ENCODE measurements around the gene GNL2.
"Not testable (repeated sequence)": the region's sequence is repeated elsewhere in the genome, so short reads cannot be mapped to it uniquely, and the experiment has no call there.

The GNL2 gene

DNA sequence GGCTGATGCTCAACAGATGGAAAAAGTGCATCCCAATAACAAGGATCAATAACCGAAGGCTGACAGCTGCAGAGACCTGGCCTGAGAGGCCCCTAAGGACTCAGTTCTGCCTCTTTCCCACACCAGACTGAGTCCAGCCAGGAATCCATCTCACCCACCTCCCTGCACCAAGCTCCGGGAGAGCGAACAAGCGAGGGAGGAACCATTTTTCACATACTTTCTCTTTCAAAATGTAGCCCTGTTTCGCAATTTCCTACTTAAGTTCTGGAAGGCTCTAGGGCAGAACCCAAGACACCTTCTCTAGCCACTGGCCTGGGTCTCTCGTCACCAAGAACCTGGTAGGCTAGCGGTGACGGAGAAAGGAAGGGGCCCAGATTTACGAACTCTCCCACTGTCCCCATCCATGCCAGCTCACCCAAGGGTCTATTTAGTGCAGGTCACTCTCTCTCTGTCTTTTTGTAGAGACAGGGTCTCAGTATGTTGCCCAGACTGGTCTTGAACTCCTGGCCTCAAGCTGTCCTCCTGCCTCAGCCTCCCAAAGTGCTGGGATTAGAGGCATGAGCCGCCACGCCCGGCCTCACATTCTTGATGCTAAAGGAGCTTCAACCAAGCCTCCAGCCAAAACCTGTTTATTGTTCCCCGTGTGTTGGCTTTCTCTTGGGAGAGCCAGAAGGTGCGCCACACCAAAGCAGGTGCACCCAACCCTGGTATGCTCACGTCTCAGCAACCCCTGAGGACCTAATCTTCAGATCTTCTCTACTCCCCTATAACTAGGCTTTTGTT, 10.9 kb upstream of the GNL2 start:
- no peak for DNase-seq

DNA sequence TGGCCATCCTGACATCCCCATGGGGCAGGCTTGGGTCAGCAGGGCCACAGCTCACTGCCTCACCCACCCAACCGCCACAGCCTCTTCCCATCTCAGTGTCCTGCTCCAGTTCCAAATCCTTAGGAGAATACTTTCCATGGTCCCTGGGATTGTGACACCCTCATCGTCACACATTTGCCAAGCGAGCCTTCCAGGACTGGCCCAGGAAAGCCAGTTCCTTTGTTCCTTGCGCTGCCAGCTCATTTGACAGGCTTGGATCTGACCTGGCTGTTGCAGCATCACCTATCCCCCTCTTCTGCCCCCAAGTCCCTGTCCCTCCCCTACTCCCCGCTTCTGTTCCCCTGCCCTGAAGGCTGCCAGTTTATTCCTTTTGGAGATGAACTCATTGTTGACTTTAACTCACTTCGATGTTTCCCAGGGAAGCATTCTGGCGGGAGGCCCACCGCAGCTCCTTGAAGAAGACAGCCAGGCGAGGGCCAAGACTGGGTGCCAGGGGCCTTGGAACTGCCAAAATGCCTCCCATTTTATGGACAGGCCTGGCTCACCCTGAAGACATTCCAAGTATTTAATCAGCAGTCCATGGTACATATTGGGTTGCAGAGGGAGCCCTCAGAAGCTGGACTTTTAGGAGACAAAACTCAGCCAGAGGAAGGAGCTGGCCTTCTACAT, 10.2 kb upstream of the GNL2 start:
- no peak for DNase-seq

DNA sequence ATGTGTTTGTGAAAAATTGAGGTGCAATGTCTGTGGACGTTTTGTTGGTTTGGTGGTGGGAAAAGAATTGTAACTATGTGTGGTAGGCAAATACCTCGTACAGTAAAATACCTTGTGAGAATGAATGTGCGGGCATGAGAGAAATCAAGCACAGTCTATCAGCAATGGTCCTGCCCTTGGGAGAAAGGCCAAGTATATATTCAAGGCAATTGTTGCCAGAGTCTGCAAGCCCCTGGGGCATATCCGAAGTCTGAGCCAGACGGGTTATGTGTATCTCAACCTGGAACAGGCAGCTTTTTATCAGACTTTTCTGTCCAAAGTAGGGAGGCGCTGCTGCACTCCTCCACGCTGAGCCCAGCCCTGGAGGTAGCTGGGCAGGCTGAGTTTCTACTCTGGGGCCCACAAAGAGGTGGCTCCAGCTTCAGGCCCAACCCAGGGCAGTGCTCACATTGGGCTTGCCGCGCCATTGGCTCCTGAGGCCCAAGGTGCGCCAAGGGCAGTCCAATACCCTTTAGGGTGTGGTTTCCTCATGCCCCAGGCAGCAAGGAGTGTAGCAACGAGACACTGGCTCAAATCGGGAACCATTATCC, 9.4 kb upstream of the GNL2 start:
- no peak for DNase-seq

DNA sequence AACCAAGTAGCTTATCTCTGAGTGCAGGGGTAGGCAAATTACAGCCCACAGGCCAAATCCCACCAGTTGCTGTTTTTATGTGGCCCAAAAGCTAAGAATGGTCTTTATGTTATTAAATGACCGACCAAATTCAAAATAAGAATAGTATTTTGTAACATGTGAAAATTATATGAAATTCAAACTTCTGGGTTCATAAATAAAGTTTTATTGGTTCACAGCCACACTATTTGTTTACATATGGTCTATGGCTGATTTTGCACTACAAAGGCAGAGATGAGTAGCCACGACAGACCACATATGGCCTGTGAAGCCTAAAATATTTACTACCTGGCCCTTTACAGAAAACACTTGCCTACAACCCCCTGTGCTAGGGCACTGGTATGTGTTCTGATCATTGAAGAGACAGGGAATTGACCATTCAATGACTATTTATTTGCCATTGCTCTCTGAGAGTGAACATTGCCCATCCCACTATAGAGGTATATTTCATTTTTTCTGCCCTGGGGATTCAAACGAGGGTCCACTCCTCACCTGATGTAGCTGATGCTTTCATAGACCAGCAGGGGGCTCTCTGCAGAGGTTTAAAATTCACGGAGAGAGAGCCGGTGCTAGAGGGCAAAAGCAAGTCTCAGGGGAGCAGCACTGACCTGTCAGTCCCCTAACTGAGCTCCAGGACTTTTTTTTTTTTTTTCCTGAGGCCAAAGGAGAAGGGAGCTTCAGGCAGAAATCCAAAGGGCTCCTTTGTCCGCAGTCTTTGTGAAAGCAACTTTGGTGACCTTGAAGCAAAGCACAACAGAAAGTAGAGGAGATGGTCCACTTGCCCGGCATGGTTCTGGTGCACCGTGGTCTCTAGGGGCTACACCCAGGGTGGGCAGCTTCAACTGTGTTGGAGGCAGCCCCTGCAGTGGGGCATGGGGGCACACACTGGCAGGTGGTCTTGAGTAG, 7.3 kb upstream of the GNL2 start:
- DNase-seq: peak in 1 of 4 experiments; percentile 5

DNA sequence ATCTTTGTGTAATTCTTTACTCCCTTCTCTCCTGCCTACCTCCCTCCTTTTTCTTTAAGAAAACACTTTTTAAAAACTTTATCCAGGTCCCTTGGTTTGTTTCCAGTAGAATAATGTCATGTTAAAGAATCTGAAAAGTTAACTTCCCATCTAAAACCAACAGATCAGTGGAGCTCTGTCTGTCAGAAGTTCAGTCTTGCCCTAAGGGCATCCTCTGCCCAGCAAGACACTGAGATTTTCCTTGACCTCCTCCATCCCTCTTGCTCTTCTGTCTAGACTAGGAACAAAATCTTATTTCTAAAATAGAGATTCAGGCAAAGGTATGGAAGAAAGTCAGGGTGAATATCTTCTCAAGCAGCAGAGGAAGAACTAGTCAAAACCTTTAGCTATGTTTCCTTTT, 5.7 kb upstream of the GNL2 start:
- DNase-seq: no peak

DNA sequence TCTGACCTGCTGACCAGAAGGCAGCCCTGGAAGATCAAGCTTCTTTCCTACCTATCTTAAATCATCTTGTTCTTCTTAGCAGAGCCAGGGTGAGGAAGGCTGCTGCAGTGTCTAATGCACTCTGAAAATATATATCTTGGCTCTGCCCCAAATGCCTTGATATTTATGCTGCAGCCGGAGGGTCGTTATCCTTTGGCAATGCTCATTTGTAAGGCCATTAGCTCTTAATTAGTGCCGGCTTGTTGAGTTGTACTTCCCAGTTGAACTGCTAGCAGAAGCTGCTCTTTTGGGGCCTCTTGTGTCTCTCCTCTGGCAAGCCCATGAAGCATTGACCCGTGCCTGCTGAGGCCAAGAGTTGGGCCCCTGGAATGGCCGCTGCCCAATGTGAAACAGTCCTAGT, 4.2 kb upstream of the GNL2 start:
- no peak for DNase-seq

DNA sequence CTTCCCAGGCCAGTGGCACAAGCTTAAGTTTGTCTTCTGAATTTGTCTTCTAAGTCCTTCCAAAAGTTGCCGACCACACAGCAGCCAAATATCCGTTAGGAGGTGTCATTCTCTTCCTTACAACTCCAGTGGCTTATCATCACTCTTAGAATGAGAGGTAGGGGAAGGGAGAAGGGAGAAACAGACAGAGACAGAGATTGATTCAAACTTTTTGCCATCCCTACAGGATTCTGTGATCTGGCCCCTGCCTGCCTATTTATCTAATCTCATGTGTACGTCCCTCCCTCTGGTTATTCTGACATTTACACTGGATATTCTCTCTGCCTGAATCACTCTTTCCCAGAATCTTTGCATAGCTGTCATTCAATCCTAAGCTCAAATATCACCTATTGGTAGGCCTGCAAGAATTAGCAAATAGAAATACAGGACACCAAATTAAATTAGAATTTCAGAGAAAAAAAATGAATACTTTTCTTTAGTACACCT, 488 bp upstream of the GNL2 start:
- DNase-seq: no peak

DNA sequence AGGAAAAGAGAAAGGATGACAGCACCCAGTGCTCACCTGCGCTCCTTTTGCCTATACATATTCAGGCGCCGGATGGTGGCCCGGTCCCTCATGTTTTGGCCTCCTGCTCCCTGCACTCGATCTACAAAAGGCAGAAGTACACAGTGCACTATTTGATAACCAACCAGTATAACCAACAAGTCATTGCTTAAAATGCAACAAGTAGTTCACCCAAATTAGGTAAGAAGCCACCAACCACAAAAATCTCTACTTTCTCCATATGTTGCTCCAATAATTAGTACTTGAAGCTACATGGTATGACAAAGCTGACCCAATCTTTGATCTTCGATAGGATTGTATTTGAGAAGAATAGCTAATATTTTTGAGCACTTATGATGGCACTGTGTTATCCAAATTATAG, 2.0 kb downstream of the GNL2 start:
- no peak for DNase-seq

DNA sequence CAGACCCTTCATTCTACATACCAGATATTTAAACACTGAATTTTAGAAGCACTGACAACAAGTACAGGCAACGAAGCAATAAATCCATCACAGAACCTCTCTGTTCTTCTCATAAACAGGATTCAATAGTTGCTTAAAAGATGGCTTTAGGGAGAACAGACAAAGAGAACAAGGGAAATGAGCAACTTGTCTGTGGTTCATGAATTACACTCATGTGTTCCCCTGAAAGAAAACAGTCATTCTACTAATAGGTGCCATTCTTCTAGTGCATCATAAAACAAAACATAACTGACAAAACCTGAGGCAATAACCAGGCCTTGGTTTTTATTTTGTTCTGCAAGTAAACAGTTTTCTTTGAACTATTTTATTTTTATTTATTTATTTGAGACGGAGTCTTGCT, 6.8 kb downstream of the GNL2 start:
- no peak for DNase-seq

DNA sequence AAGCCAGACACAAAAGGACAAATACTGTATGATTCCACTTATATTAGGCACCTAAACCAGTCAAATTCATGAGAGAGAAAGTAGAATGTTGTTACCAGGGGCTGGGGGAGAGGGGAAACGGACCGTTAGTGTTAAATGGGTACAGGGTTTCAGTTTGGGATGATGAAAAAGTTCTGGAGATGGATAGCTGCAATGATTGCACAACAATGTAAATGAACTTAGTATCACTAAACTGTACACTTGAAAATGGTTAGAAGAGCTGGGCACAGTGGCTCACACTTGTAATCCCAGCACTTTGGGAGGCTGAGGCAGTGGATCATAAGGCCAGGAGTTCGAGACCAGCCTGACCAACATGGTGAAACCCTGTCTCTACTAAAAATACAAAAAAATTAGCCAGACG, 11.2 kb downstream of the GNL2 start:
- not testable (repeated sequence) for DNase-seq

DNA sequence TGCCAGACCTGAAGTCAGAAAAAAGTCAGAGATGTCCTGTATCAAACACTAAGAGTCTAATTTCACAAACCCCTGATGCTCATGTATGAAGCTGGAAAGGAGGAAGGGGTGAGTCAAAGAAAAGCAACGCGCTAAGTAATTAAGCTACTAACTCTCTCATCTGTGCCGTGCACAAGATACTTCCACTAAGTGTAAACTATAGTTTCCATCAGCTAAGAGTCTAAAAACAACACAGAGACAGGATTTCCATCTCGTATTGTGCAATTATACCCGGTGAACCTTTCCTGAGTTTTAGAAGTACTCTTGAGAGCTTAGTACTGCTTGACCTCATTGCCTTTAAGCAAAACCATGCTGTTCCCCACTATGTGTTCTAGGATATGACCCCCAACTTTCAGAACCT, 20.0 kb downstream of the GNL2 start:
- DNase-seq: no peak

DNA sequence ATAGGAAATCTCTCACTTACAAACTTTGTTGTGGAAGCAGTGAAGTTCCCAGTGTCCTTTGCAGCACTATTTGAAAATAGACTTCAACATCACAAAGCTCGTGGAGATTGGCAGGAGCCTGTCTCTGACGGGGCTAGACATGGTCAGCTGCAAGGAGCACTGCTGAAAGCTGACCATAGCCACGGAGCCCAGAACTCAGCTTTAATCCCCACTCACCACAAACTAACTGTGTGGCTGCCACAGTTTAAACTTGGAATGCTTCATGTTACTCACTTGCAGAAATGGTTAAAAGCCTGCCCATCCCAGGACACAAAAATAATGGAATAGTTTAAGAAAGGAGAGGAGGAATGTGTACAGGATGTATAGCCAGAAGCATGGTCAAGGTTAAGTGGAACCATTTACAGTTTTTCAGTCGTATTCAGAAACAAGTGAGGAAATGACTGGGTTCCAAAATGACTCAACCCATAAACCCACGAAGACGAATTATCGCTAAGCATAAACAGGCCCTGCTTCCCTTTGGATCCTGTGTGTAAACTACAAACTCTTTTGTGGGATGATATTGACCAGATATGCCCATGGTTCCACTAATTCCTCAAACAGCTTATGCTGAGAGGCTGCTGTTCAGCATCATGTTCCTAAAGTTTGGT, 20.8 kb downstream of the GNL2 start:
- DNase-seq: no peak

DNA sequence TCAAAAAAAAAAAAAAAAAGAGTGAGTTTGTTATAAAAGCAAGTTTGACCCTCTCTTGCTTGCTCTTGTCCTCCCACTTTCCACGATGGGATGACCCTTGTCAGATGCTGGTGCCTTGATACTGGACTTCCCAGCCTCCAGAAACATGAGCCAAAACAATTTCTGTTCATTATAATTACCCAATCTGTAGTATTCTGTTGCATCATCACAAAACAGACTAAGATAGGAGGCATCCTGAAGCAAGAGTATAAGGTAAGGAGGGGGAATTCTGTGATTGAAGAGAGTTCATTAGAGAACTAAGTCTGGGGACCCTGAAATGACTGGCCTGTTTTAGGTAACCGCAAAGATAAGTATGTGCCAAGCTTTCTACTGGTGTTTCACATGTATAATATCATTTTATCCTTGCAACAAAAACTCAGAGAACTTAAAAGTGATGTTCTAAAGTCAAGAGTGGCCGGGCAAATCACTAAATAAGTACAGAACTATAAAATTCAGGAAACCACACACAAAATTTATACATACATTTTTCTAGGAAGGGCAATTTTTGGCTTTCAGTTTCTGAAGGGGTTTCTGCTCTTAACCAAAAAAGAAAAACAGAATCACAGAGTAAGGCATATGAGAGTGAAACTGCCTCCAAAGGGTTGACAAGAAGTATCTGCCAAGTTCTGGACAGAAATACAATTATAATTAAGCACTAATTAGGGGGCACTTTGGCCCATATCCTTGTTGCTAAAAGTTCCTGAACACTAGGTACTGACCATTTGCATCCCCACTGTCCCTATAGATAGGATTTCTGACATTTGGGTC, 25.0 kb downstream of the GNL2 start:
- DNase-seq: no peak

DNA sequence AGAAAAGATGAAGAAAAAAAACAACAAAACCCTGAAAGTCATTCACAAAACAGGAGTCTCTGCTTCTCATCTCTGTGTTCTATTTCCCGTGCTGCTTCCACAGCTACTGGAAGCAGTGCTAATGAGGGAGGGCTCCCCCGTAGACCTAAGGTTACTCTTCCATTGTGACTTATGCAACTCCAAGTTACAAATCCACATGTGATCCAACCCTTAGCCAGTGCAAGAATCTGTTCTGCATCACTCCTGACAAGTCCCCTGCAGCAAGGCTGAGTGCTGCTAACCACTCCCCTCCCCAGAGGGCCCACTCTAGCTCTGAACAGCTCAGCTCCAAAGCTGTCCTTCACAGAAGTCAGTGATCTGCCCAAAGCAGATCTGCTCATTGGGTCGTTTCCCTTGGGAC, 28.7 kb downstream of the GNL2 start:
- no peak for DNase-seq

DNA sequence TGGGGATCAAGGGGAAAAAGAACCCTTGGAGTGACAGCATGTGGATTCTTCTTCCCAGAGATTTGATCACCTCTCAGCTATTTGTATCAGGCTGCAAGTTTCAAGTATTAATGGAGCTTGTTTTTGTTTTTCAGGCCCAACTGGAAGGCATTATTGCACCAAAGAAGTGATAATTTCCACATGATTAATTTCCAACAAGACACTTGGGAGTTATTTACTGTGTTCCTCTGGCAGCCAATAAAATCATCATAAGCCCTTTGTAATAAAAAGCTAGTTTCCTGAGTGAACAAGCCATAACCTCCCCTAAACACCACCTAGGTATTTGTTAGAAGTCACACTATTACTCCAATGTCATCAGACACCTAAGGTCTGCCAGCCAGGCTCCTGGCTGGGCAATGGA, 30.8 kb downstream of the GNL2 start:
- no peak for DNase-seq

DNA sequence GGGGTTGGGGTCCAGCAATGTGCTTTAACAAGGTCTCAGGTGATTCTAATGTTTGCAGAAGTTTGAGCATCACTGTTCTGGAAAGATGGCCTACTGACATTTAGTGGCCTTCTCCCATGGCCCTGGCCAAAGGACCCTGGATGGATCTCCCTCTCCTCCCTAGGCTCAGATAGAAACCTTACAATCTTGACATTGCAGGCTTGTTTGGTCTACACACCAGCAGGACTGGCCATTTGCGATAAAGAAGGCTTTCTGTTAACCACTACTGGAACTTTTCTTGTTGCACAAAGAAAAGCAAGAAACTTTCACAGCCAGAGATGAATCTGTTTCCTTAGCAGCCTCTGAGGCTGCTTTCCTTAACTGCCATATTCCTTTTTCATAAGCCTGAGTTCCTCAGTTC, 32.8 kb downstream of the GNL2 start:
- DNase-seq: no peak

DNA sequence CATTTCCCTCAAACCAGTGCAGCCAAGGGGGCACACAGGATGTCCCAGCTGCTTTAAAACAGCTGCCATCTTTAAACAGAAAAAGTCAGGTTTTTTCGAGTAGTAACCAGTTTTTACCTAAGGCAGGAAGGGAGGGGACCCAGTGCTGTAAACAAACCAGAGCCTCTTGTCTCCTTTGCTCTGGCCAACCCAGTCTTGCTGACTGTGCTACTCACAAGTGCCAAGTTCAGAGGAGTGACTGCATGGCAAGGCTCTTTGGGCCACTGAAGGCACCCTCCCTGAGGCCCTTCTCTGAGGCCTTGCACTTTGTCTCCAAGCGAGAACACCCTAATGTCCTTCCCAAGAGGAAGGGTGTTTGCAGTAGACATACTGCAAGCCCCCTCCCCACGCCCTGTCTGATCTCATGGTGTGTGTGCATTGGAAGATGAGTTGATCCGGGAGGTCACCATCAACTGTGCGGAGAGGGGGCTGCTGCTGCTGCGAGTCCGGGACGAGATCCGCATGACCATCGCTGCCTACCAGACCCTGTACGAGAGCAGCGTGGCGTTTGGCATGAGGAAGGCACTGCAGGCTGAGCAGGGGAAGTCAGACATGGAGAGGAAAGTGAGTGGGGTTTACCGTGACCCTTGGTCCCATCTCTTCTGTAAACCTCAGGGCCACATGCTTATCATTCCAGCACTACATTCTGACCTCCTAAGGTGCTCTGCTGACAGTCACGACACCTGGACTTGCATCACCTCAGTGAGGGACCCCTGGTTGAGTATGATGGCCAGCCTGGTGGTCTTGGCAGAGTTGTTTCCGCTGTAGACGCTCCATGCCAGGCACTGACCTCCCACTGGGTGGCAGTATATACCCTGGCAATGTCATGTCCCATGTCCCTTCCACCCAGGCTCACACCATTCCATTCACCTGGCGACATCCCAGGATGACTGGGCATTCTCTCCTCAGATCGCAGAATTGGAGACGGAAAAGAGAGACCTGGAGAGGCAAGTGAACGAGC, 34.3 kb downstream of the GNL2 start:
- DNase-seq: peak in 1 of 4 experiments; percentile 7

DNA sequence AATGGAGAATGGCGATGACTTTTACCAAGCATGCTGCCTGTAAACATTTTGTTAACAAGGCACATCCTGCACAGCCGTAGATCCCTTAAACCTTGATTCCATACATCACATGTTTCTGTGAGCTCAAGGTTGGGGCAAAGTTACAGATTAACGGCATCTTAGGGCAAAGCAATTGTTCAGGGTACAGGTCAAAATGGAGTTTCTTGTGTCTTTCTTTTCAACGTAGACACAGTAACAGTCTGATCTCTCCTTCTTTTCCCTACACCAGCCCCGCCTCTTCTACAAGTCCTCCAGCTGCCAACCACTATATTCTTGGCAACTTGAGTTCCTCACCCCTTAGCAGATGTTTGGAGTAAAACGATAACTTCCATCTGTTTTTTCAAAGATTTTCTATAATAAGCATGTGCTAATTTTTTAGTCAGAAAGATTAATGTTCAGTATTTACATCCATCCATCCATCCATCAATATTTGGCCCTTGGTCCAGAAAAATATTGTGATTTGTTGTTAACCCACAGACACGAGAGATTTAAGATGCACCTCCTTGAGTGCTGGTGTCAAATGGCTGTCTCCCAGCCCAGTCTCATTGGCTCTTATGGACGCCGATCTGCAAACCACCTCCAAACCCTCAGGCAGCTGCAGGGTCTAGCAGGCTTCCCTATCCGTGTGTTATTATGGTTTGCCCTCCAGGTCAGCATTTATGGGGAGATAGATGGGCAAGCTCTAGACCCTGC, 35.2 kb downstream of the GNL2 start:
- DNase-seq: no peak

DNA sequence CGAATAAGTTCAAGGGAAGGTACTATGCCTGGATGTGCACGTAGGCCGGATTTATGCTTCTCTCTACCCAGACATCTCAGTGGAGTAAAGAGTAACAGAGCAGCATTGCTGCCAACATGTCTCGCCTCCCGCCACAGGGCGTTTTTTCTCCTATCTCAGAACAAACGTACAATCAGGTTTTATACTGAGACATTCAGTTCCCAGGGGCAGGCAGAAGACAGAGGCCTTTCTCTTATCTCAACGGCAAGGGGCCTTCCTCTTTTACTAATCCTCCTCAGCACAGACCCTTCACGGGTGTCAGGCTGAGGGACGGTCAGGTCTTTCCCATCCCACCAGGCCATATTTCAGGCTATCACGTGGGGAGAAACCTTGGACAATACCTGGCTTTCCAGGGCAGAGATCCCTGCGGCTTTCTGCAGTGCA, 35.8 kb downstream of the GNL2 start:
- not testable (repeated sequence) for DNase-seq

DNA sequence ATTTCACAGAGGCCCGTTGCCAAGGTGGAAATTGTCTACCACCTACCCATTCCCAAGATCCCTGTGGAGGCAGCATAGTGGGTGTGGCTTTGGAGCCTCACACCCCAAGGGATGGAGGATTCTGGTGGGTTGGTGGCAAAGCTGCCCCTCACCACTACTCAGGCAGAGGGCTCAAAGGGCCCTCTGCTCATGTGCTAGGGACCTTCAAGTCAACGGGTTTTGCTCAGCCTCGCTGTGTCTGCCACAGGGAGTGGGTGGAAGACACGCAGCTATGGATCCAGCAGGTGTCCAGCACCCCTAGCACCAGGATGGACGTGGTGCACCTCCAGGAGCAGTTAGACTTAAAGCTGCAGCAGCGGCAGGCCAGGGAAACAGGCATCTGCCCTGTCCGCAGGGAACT, 36.7 kb downstream of the GNL2 start:
- DNase-seq: no peak
